HG02973 (cell line): ENCODE measurements around the gene CRP.
"Not testable (repeated sequence)": the region's sequence is repeated elsewhere in the genome, so short reads cannot be mapped to it uniquely, and the experiment has no call there.

ENCODE experiments used
- ATAC-seq: cut with Tn5 transposase; IDR thresholded peaks from one replicate; pipeline ENCODE4 v1.9.1; 2021; ENCODE audit warnings: moderate library complexity; ENCODE audit not compliant: unreplicated experiment

CRP gene

GRCh38 chr1:159714529-159714928 is at the start of gene CRP:
Gene CRP (minus strand): TSS chr1:159714589. CDS start chr1:159714485, 104 bp downstream.
- no peak for ATAC-seq

GRCh38 chr1:159763686-159764085 is 49.3 kb upstream of the CRP start:
- ATAC-seq: no peak

DNA sequence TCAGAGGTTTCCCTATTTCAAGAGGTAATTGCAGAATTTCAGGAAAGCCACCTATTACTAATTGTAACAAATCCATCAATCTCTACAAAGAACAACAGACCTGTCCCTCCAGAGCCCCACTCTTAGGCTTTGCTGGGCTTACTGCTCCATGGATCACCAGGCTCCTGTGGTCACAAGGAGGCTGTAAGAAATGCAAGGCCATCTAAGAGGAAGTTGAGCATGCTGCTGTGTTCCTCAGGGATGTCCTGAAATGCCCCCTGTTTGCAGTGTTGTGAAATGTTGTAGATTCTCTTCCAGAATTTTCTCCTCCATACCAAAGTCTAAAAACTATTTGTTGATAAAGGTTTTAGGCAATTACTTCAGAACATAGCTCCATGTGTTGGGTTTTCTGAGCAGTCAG is 42.0 kb upstream of the CRP start:
- no peak for ATAC-seq

GRCh38 chr1:159755451-159756007 is 41.1 kb upstream of the CRP start:
- ATAC-seq: no peak

- ATAC-seq: no peak
Measured at GRCh38 chr1:159753386-159753785, 39.0 kb upstream of the CRP start.

DNA sequence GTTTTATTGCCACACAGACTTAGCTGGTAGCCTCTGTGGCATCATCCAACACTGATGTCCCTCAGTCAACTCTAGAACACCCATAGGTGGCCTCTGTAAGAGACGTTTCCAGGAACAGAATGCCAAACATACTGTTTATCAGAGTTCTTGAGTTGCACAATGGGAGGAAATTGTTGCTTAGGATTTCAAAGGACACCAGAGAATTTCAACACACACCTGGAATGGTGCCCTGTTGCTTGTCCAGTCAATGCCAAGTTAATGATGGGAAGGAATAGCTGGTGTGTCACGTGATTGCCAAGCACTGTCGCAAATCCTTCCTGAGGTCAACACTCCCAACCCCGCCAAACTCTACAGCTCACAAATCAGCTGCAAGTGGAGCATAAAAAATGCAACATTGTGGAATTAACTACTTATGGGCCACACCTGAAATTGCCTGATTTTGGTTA is 37.8 kb upstream of the CRP start:
- ATAC-seq: no peak

- no peak for ATAC-seq
Measured at GRCh38 chr1:159751031-159751430, 36.6 kb upstream of the CRP start.

DNA sequence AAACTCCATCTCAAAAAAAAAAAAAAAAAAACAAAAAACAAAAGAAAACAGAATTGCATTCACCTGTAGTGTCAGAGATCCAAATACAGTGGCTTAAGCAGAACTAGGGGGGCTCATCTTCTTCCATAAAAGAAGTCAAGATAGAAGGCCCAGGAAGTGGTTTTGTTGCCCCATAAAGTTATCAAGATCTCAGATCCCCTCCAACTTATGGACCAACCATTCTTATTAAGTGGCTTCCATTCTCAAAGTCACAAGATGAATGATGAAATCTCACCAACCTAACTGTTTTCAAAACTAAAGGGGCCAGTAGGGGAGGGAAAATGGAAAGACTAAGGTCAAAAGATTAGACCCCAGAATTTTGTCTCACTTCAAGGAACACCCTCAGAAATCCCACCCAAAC is 36.2 kb upstream of the CRP start:
- ATAC-seq: no peak

DNA sequence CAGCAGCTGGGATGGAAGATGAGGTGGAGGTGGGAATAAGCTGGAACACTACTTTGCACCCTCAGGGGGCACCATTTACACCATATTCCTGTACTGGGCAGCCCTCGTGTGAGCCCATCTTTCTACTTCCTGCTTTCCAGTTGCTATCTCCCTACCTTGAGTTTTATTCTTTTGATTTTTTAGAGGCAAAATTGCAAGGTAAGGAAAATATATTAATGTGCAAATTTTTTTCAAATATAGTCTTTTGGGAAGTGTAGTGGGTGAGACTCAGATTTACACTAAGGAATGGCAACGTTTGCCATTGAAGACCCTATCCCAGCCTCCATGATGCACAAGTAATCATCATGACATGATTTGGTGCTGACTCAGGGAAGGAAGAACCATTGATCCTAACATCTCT is 35.2 kb upstream of the CRP start:
- ATAC-seq: no peak

- no peak for ATAC-seq
Measured at GRCh38 chr1:159748370-159748769, 34.0 kb upstream of the CRP start.

- no peak for ATAC-seq
Measured at GRCh38 chr1:159746666-159747065, 32.3 kb upstream of the CRP start.

DNA sequence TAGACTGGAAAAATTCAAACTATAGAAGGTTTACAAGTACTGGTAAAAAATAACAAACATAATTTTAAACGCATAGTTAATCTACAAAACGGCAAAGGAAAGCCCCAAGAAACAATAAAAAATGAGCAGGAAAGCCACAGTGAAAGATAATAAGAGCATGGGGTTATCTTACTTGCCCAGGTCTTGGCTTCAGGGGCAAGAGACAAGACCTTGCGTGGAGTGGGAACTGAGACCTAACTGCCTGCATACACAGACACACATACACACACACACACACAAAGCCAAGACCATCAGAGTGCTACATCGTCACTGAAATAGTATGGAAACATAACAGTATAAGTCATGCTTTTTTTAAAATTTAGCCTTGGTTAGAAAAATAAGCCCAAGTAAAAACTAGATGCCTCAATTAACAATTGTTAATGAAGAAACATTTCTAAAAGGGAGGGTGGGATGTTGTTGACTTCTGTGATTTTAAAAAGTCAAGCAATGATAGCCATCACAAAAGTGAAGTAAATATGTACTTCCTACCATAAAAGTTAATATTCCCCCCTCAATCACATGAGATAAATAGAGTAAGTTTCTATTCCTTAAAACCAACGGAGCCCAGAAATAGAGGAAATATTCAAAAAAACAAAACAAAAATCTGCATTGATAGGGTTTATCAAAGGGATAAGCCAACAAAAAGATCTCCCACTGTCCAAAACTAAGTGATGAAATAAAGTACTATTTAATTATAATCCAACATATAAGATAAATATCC is 29.4 kb upstream of the CRP start:
- ATAC-seq: no peak

DNA sequence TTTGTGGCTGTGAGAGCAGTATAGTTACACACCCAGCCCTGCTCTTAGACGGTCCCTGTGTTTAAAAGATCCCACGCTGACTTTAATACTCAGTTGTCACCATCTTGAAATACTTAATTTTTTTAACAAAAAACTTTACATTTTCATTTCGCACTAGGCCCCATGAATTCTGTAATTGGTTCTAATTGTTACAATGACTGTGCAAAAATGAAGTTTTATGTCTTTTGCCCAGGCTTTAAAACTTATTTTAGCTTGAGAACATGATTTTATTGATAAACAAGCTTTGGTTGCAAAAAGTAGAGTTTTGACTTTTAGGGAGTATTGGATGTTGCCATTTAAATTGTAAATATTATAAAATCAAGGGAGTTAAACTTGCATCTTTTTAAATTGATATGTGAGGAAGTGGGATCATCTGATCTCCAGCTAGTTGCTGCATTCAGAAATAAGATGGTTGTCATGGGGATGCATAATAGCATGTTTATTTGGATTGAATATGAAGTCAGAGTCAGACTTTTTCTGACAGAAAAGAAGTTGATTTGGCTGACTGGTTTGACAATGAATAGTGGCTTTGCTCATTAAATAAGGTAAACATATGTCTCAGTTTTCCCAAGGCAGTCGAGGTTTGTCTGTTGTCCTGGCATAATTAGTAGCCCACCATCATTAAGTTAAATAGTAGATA is 23.0 kb upstream of the CRP start:
- no peak for ATAC-seq

DNA sequence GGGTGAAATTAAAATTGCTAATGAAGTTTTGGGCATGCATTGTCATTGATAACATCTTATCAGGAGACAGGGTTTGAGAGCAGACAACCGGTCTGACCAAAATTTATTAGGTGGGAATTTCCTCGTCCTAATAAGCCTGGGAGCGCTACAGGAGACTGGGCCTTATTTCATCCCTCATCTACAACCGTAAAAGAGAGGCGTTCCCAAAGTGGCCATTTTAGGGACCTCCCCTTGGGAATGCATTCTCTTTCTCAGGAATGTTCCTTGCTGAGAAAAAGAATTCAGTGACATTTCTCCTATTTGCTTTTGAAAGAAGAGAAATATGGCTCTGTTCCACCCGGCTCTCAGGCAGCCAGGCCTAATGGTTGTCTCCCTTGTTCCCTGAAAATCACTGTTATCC is 8.8 kb upstream of the CRP start:
- not testable (repeated sequence) for ATAC-seq

- no peak for ATAC-seq
Measured at GRCh38 chr1:159719990-159720389, 5.6 kb upstream of the CRP start.

GRCh38 chr1:159715855-159716254 is 1.5 kb upstream of the CRP start:
- ATAC-seq: no peak

- ATAC-seq: no peak
Measured at GRCh38 chr1:159712080-159712479, 2.3 kb downstream of the CRP start.

DNA sequence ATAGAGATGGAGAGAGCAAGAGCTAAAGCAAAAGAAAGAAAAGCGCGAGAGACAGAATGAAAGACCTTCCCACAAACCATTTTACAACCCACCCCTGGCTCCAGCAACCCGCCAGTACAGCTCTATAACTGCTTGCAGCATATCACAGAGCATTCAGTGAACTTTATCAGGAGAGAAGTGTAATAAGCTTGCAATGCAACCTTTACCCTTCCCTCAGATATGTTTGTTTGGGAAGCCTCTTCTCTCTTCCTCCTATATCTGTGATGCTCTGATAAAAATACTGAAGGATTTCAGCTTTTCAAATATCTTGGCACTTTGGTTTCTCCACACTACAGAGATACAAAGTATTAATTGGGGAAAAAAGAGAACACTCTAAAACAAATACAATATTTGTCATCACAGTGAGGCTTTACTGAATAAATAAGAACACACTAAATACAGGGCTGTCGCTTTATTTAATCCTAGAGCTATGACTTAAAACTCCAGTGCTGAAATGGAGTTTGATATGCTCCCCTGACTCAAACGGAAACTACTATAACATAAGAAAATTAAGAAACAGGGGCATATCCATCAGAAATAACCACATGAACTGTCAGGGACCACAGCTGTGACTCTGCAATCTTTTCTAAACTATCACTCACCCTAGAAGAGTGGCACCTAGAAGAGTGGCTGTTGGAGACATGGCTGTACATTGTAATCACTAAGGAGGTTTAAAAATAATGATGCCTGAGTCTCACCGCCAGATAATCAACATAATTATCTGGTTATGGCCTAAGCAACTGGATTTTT is 6.7 kb downstream of the CRP start:
- ATAC-seq: no peak

GRCh38 chr1:159705904-159706256 is 8.5 kb downstream of the CRP start:
- no peak for ATAC-seq

DNA sequence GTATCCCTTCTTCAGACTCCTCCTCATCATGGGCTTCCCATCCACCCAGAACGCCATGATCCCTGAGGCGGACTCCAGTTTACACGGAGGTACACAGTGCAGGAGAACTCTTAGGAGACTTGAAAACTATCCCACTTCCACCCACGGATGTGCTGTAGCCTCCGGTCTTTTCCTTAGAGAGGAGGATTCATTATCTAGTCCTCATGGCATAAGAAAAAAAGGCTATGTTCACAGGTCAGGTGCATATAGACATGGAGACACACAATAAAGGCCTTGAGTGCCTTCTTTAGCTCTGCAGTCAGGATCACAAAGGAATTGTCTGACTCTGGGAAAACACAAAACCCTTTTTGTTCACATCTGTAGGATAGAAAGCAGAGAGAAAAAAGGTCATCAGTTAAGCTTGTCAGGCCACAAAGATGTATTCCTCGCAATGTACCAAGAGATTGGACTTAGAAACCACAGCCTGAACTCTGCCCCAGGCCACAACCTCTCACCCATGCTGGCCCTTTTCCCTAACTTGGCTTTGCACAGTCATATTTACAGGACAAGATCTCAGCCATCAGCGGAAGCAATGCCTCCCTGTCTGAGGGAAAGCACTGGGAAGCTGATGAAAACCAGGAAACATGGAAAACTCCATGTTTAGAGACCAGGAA is 9.0 kb downstream of the CRP start:
- no peak for ATAC-seq

GRCh38 chr1:159704481-159704880 is 9.9 kb downstream of the CRP start:
- ATAC-seq: no peak
